ENCODE measurements around the gene WDPCP. TPM values are rescaled to one million over a fixed set of nuclear protein-coding genes. Genes with fewer than 3 reads are reported as not detected.
"Not testable (repeated sequence)": the region's sequence is repeated elsewhere in the genome, so short reads cannot be mapped to it uniquely, and the experiment has no call there.

The WDPCP gene
- total RNA-seq, 4 donors from 2014 or later, result 7.2 to 47.3 (median 13.0) TPM

GRCh38 chr2:63326473-63326872, 261.8 kb downstream of the WDPCP start:
- no peak for TF ChIP-seq POLR2A (IDR thresholded peaks at IDR 0.05)
- no peak for TF ChIP-seq CTCF (IDR thresholded peaks at IDR 0.05 in 4 of 5, conservative IDR thresholded peaks at IDR 0.05 in 1 of 5)
- Histone ChIP-seq H3K4me1 (no peaks in the 10 kb centered on the region), H3K27me3 (no peaks in the 10 kb centered on the region), H3K9me3 (peaks cover 0 to 3% (median 0%) of the 10 kb centered on the region in 3 donors), H3K4me3 (no peak overlapping the region), H3K36me3 (no peaks in the 10 kb centered on the region), H3K27ac (no peak overlapping the region)
- in situ Hi-C loops (cut with MboI; ENCODE audit: low sequenced_read_pairs in 4 of 4) (no loop called here), intact Hi-C loops (cut with DNase I; ENCODE audit: low total_unique reads) (no loop called here)
- no peak for ATAC-seq
- no peak for DNase-seq

- in situ Hi-C loops (cut with MboI; ENCODE audit: low sequenced_read_pairs in 4 of 4); H3K36me3 ChIP-seq; DNase-seq; H3K27me3 ChIP-seq; intact Hi-C loops (cut with DNase I; ENCODE audit: low total_unique reads); H3K4me1 ChIP-seq; H3K9me3 ChIP-seq; ATAC-seq; H3K27ac ChIP-seq; H3K4me3 ChIP-seq: not testable (repeated sequence)
Observed at GRCh38 chr2:63323662-63324061, 264.6 kb downstream of the WDPCP start.

- DNase-seq; H3K4me3 ChIP-seq; H3K4me1 ChIP-seq; H3K36me3 ChIP-seq; H3K27me3 ChIP-seq; H3K9me3 ChIP-seq; in situ Hi-C loops (cut with MboI; ENCODE audit: low sequenced_read_pairs in 4 of 4); H3K27ac ChIP-seq; ATAC-seq; intact Hi-C loops (cut with DNase I; ENCODE audit: low total_unique reads): not testable (repeated sequence)
Observed at GRCh38 chr2:63321973-63322372, 266.3 kb downstream of the WDPCP start.

GRCh38 chr2:63320669-63321068, 267.6 kb downstream of the WDPCP start:
- DNase-seq (no peak), ATAC-seq (no peak)
- Histone ChIP-seq H3K4me1 (no peaks in the 10 kb centered on the region), H3K27me3 (no peaks in the 10 kb centered on the region), H3K36me3 (no peaks in the 10 kb centered on the region), H3K4me3 (no peak overlapping the region), H3K27ac (no peak overlapping the region), H3K9me3 (peaks cover 0 to 3% (median 0%) of the 10 kb centered on the region in 3 donors)
- TF ChIP-seq POLR2A (IDR thresholded peaks at IDR 0.05), result no peak
- no peak for TF ChIP-seq CTCF (IDR thresholded peaks at IDR 0.05 in 4 of 5, conservative IDR thresholded peaks at IDR 0.05 in 1 of 5)
- intact Hi-C loops (cut with DNase I; ENCODE audit: low total_unique reads) (no loop called here), in situ Hi-C loops (cut with MboI; ENCODE audit: low sequenced_read_pairs in 4 of 4) (no loop called here)

- Histone ChIP-seq H3K4me3 (no peak overlapping the region), H3K27me3 (no peaks in the 10 kb centered on the region), H3K4me1 (no peaks in the 10 kb centered on the region), H3K36me3 (peaks cover 0 to 7% of the 10 kb centered on the region in 2 donors), H3K9me3 (no peaks in the 10 kb centered on the region), H3K27ac (no peak overlapping the region)
- no peak for ATAC-seq
- intact Hi-C loops (cut with DNase I; ENCODE audit: low total_unique reads) (no loop called here), in situ Hi-C loops (cut with MboI; ENCODE audit: low sequenced_read_pairs in 4 of 4) (no loop called here)
- TF ChIP-seq CTCF (IDR thresholded peaks at IDR 0.05 in 4 of 5, conservative IDR thresholded peaks at IDR 0.05 in 1 of 5) (no peak), POLR2A (IDR thresholded peaks at IDR 0.05) (no peak)
- no peak for DNase-seq
Observed at GRCh38 chr2:63310614-63311013, 277.7 kb downstream of the WDPCP start.

GRCh38 chr2:63301481-63301880, 286.8 kb downstream of the WDPCP start:
- no peak for TF ChIP-seq POLR2A (IDR thresholded peaks at IDR 0.05)
- intact Hi-C loops (cut with DNase I; ENCODE audit: low total_unique reads), result no loop called here
- Histone ChIP-seq H3K36me3 (no peaks in the 10 kb centered on the region), H3K4me1 (no peaks in the 10 kb centered on the region), H3K9me3 (peaks cover 0 to 18% (median 8%) of the 10 kb centered on the region in 3 donors), H3K4me3 (no peak overlapping the region), H3K27me3 (no peaks in the 10 kb centered on the region), H3K27ac (no peak overlapping the region)
- in situ Hi-C loops (cut with MboI; ENCODE audit: low sequenced_read_pairs in 4 of 4), result no loop called here
- ATAC-seq (no peak), DNase-seq (no peak)

All from gastrocnemius medialis (tissue), 4 donors.